Mucosa of descending colon (tissue), 3 donors: ENCODE results near the gene SEC14L5. TPM values are rescaled to one million over a fixed set of nuclear protein-coding genes. Genes with fewer than 3 reads are reported as not detected.
"Not testable (repeated sequence)": the region's sequence is repeated elsewhere in the genome, so short reads cannot be mapped to it uniquely, and the experiment has no call there.

ENCODE experiments used
- ATAC-seq: fragments of 200-7000 bp; cut with Tn5 transposase; one replicate; pipeline ENCODE4 v1.9.1; 2020; ENCODE audit warnings: mild to moderate bottlenecking, moderate library complexity
- DNase-seq, 3 donors: peaks; one replicate each; pipeline ENCODE4 v3.0.0-alpha.2; 2020
- H3K36me3 ChIP-seq: fragments of 200-600 bp; one replicate; pipeline ENCODE4 v1.8.0; 2021; ENCODE audit warnings: low read depth, mild to moderate bottlenecking
- H3K4me1 ChIP-seq: fragments of 200-600 bp; one replicate; pipeline ENCODE4 v1.8.0; 2021; ENCODE audit warnings: low read depth, mild to moderate bottlenecking
- H3K4me3 ChIP-seq: fragments of 200-600 bp; one replicate; pipeline ENCODE4 v1.8.0; 2021; ENCODE audit warnings: mild to moderate bottlenecking
- H3K9me3 ChIP-seq: fragments of 200-600 bp; one replicate; pipeline ENCODE4 v1.8.0; 2021; ENCODE audit warnings: mild to moderate bottlenecking
- CTCF ChIP-seq: fragments of 200-600 bp; IDR thresholded peaks from one replicate; pipeline ENCODE4 v1.8.0; 2022; ENCODE audit warnings: antibody characterized with exemption, mild to moderate bottlenecking
- intact Hi-C, 2 donors: fragments of 100-400 bp; cut with DNase I in 1 of 2; cut with micrococcal nuclease in 1 of 2; formaldehyde crosslinking; loops; one replicate each; pipeline versions ENCODE4 v1.11.0 to v1.11.1; 2022; cut with DNase I, micrococcal nuclease
- total RNA-seq, 3 donors: library from RNA; stranded (reverse); fragmentation: NEBNext Ultra II Directional in 2 of 3; extraction: Animal tissue kit (Norgen Biotek cat#: 25700) in 2 of 3; gene quantifications; one replicate each; pipeline versions ENCODE4 v1.2.1 to v1.2.4, GENCODE V29; 2021 to 2023
- donor health status: DM: no; HTN: no; CAD: no; lungs with moderate emphysema.
- donor health status: DM: no; HTN: no; CAD: no.
- donor health status: DM: no; HTN: yes; CAD: no.

SEC14L5 gene
- total RNA-seq, 3 donors from 2014 or later: 1.3 to 1.6 (median 1.4) TPM

GRCh38 chr16:5040451-5040850 is 82.3 kb downstream of the SEC14L5 start:
- Histone ChIP-seq H3K4me3 (no peak overlapping the region), H3K4me1 (no peaks in the 10 kb centered on the region), H3K9me3 (no peaks in the 10 kb centered on the region), H3K36me3 (no peaks in the 10 kb centered on the region)
- no peak for ATAC-seq
- DNase-seq: no peak
- intact Hi-C loops: no loop called here
- no peak for TF ChIP-seq CTCF

GRCh38 chr16:5041600-5042133 is 83.5 kb downstream of the SEC14L5 start:
- no peak for ATAC-seq
- Histone ChIP-seq H3K36me3 (no peaks in the 10 kb centered on the region), H3K4me1 (no peaks in the 10 kb centered on the region), H3K9me3 (no peaks in the 10 kb centered on the region), H3K4me3 (no peak overlapping the region)
- intact Hi-C loops: no loop called here
- DNase-seq: no peak
- no peak for TF ChIP-seq CTCF

GRCh38 chr16:5042574-5043171 is 84.5 kb downstream of the SEC14L5 start:
- ATAC-seq: no peak
- intact Hi-C loops: no loop called here
- Histone ChIP-seq H3K36me3 (no peaks in the 10 kb centered on the region), H3K4me1 (no peaks in the 10 kb centered on the region), H3K9me3 (no peaks in the 10 kb centered on the region), H3K4me3 (no peak overlapping the region)
- DNase-seq: no peak
- TF ChIP-seq CTCF: no peak

- DNase-seq: no peak
- Histone ChIP-seq H3K4me1 (no peaks in the 10 kb centered on the region), H3K9me3 (no peaks in the 10 kb centered on the region), H3K36me3 (no peaks in the 10 kb centered on the region), H3K4me3 (no peak overlapping the region)
- no peak for TF ChIP-seq CTCF
- ATAC-seq: no peak
- intact Hi-C loops: no loop called here
These were observed 85.9 kb downstream of the SEC14L5 start for GRCh38 chr16:5044011-5044540.

- H3K9me3 ChIP-seq, DNase-seq, H3K4me1 ChIP-seq, H3K4me3 ChIP-seq, intact Hi-C loops, H3K36me3 ChIP-seq, ATAC-seq: not testable (repeated sequence)
These were observed 86.5 kb downstream of the SEC14L5 start for GRCh38 chr16:5044581-5044980.

GRCh38 chr16:5045499-5046115 is 87.5 kb downstream of the SEC14L5 start:
- no peaks in the 10 kb centered on the region for H3K4me1 ChIP-seq
- intact Hi-C loops: no loop called here
- H3K4me3 ChIP-seq: no peak overlapping the region
- TF ChIP-seq CTCF: no peak
- no peaks in the 10 kb centered on the region for H3K36me3 ChIP-seq
- H3K9me3 ChIP-seq: no peaks in the 10 kb centered on the region
- DNase-seq: no peak
- no peak for ATAC-seq
